Cardiac muscle cell (in vitro differentiated cells and primary cell): ENCODE measurements around the gene NKX3-2. TPM values are rescaled to one million over a fixed set of nuclear protein-coding genes. Genes with fewer than 3 reads are reported as not detected.

Source experiments
- DNase-seq, 2 donors: peaks; one replicate each; pipeline versions ENCODE4 v3.0.0 to v3.0.0-alpha.2; 2010 to 2017; ENCODE audit warnings: low read depth in 1 of 2, low spot score in 1 of 2
- H3K27ac ChIP-seq: fragments of 200-600 bp; sonication (generic); 2 replicates; pipeline ENCODE4 v1.5.1; 2016
- H3K27me3 ChIP-seq: fragments of 200-600 bp; sonication (generic); 2 replicates; pipeline ENCODE4 v1.6.0; 2016; ENCODE audit warnings: control low read depth
- H3K36me3 ChIP-seq: fragments of 200-600 bp; sonication (generic); 2 replicates; pipeline ENCODE4 v1.5.1; 2016; ENCODE audit warnings: control low read depth
- H3K4me1 ChIP-seq: fragments of 200-600 bp; sonication (generic); 2 replicates; pipeline ENCODE4 v1.8.1; 2017; ENCODE audit warnings: low read depth, mild to moderate bottlenecking, mixed run types
- H3K4me3 ChIP-seq: fragments of 200-600 bp; sonication (generic); 2 replicates; pipeline ENCODE4 v1.5.1; 2016; ENCODE audit warnings: mild to moderate bottlenecking
- H3K9me3 ChIP-seq: fragments of 200-600 bp; sonication (generic); 2 replicates; pipeline ENCODE4 v1.5.1; 2017; ENCODE audit warnings: low read depth, mild to moderate bottlenecking, control low read depth
- CTCF ChIP-seq: IDR thresholded peaks from 2 replicates; pipeline ENCODE4 v1.5.1; 2012; ENCODE audit warnings: low read depth, mild to moderate bottlenecking, low read length
- polyA plus RNA-seq: library from polyadenylated mRNA; unstranded; fragments of >200 nt; fragmentation: Nextera tagmentation; extraction: Ambion mirVana; gene quantifications from 2 replicates; pipeline ENCODE4 v1.2.1, GENCODE V29; 2016
- total RNA-seq: library from RNA; depleted of rRNA; stranded (reverse); fragments of >200 nt; gene quantifications from 2 replicates; pipeline ENCODE4 v1.2.3, GENCODE V29; 2016

The NKX3-2 gene
- total and polyA plus RNA-seq, 2 experiments from 2014 or later, result 0.45 TPM; not detected in 1

DNA sequence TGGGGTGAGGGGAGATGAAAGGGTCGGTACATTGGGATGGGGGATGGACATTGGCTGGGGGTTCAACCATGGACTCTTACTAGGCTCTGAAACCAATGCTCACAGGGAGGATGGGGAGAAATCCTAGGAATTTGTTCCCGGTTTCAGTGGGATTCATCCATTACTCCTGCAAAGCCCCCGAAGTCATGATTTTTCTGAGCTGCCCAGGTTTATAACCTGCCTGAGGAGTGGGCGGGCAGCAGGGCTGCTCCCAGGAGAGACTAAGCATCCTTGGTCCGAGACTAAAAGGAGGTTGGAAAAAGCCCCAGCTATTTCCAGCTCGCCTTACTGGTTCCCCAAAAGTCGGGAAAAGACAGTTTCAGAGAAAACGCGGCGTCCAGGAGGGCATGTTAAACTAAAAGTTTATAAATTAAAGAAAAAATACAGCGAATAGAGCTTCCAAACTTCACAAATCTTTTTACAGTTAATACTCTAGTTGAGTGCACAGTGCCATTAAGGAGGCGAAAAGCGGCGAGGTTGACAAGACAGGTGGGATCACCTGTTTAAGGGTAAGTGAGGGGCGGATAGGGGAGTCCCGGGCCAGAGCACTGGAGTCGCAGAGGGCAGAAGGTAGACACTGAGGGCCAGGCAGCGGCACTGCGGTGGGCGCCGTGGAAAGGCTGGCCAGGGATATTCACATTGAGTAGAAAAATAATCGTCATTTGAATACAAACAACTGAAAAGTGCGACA lies 3.7 kb downstream of the NKX3-2 start:
- no peak for DNase-seq
- H3K4me1 ChIP-seq, result peaks cover 8% of the 10 kb centered on the region

DNA sequence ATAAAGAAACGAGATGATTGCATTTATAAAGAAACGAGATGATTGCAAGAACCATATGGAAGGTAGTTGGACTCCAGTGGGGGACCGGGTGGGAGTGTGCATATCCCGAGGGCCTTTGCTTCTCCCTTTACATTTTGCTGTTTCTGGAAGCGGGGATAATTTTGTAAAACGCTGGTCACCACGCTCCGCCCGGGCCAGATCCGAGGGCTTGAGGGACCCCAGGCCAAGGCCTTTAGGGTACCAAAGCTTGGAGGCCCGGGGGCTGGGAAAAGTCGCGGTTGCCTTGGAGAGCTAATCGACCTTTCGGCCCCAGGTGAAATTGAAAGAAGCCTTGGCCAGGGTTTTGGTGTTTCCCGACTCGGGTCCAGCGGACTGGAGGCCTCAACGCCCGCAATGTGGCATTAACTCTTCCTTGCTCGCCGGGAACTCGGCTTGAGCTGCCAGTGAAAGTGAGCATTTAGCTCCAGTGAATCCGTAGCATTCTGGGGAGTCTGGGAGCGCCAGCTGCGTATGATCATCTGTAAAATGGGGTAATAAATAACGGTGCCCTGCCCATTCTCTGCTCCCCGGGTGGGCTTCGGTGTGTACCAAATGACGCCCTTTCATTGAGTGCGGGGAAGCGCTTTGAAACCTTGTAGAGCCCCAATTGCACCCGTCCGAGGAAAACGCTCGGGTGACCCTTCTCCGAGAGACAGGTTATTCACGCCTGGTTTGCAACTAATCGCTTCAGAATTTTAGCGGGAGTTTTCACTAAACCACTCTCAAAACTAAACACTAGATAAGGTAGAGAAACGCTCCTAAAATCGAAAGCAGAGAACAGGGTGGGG lies 4.5 kb downstream of the NKX3-2 start:
- H3K27me3 ChIP-seq, result peaks cover 98% of the 10 kb centered on the region
- no peak overlapping the region for H3K27ac ChIP-seq
- H3K4me3 ChIP-seq, result no peak overlapping the region
- TF ChIP-seq CTCF, result no peak
- no peaks in the 10 kb centered on the region for H3K9me3 ChIP-seq
- no peak for DNase-seq
- H3K4me1 ChIP-seq, result peaks cover 3% of the 10 kb centered on the region
- no peaks in the 10 kb centered on the region for H3K36me3 ChIP-seq

More for the DNA sequence above, 3.7 kb downstream of the NKX3-2 start:
- Histone ChIP-seq H3K9me3 (no peaks in the 10 kb centered on the region), H3K36me3 (no peaks in the 10 kb centered on the region), H3K27me3 (peaks cover 96% of the 10 kb centered on the region), H3K4me3 (no peak overlapping the region), H3K27ac (no peak overlapping the region)
- TF ChIP-seq CTCF, result no peak

DNA sequence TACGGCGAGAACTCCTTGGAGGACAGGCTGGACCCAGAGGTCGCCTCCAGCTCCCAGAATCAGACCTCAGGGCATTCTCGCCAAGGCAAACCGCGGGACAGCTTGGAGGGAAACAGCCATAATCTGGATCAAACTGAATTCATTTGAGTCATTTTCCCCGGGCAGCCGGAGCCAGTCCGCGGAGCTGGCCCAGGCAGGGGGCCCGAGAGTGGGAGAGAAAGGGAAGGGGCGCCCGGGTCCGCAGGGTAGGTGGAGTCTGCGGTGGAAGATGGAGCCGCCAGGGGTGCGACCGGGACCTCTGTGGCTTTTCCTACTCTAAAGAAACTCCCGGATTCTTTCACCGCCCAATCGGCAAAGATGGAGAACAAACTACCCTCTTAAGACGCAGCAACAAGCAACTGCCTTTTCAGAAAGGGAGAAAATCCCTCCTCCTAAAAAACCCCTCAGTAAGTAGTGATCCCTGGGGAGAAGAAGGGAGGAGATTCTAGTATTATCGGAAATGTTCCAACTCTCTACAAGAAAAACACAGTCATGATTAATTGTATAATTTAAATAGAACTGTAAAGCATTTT lies 5.2 kb downstream of the NKX3-2 start:
- Histone ChIP-seq H3K27ac (no peak overlapping the region), H3K36me3 (no peaks in the 10 kb centered on the region), H3K27me3 (peaks cover 100% of the 10 kb centered on the region), H3K9me3 (no peaks in the 10 kb centered on the region), H3K4me1 (peaks cover 3% of the 10 kb centered on the region), H3K4me3 (no peak overlapping the region)
- DNase-seq, result no peak
- no peak for TF ChIP-seq CTCF

GRCh38 chr4:13538427-13538973 lies 5.8 kb downstream of the NKX3-2 start:
- H3K9me3 ChIP-seq, result no peaks in the 10 kb centered on the region
- no peak overlapping the region for H3K4me3 ChIP-seq
- no peak for DNase-seq
- no peak overlapping the region for H3K27ac ChIP-seq
- peaks cover 100% of the 10 kb centered on the region for H3K27me3 ChIP-seq
- H3K4me1 ChIP-seq, result peaks cover 3% of the 10 kb centered on the region
- TF ChIP-seq CTCF, result no peak
- no peaks in the 10 kb centered on the region for H3K36me3 ChIP-seq

- DNase-seq, result no peak
Measured at GRCh38 chr4:13537832-13538177, 6.5 kb downstream of the NKX3-2 start.

More at GRCh38 chr4:13537832-13538177, 6.5 kb downstream of the NKX3-2 start:
- no peak overlapping the region for H3K27ac ChIP-seq
- no peaks in the 10 kb centered on the region for H3K36me3 ChIP-seq
- TF ChIP-seq CTCF, result no peak
- H3K4me1 ChIP-seq, result peaks cover 3% of the 10 kb centered on the region
- peaks cover 100% of the 10 kb centered on the region for H3K27me3 ChIP-seq
- H3K4me3 ChIP-seq, result no peak overlapping the region
- H3K9me3 ChIP-seq, result no peaks in the 10 kb centered on the region
